Activated T-cell treated with anti-CD3 and anti-CD28 coated beads, Interleukin-2, amount 50 U/mL, for 4 hours (primary cell): Measurements from ENCODE around the gene MAP3K19. TPM values are rescaled to one million over a fixed set of nuclear protein-coding genes. Genes with fewer than 3 reads are reported as not detected.
A peak's percentile ranks its signal among the peaks of the same experiment; 100 is the strongest.
"Not testable (repeated sequence)": the region's sequence is repeated elsewhere in the genome, so short reads cannot be mapped to it uniquely, and the experiment has no call there.

ENCODE experiments used
- ATAC-seq, 2 donors: fragments of 200-7000 bp; cut with Tn5 transposase; one replicate each; pipeline ENCODE4 v1.10.0; 2021
- DNase-seq: peaks from one replicate; pipeline ENCODE4 v3.0.0-alpha.2; 2020
- H3K27me3 Mint-ChIP-seq: one replicate; pipeline ENCODE4 v1.8.0; 2021; ENCODE audit warnings: low read depth, mixed read lengths
- H3K36me3 Mint-ChIP-seq: one replicate; pipeline ENCODE4 v1.8.0; 2022; ENCODE audit warnings: mixed read lengths; ENCODE audit not compliant: insufficient read depth
- H3K4me1 Mint-ChIP-seq: one replicate; pipeline ENCODE4 v1.8.0; 2021; ENCODE audit warnings: low read depth, mixed read lengths
- H3K4me3 Mint-ChIP-seq: one replicate; pipeline ENCODE4 v1.8.0; 2021; ENCODE audit warnings: mild to moderate bottlenecking, moderate library complexity, mixed read lengths
- H3K9me3 Mint-ChIP-seq: one replicate; pipeline ENCODE4 v1.8.0; 2021; ENCODE audit warnings: mixed read lengths
- total RNA-seq, 3 donors: library from RNA; stranded (reverse); gene quantifications; one replicate each; pipeline ENCODE4 v1.2.1, GENCODE V29; 2021

Gene MAP3K19
- total RNA-seq, 3 donors from 2014 or later = not detected

GRCh38 chr2:135066710-135067109 lies 19.5 kb upstream of the MAP3K19 start:
- Mint-ChIP-seq H3K36me3 (peaks cover 46% of the 10 kb centered on the region), H3K27me3 (no peaks in the 10 kb centered on the region), H3K4me3 (no peak overlapping the region), H3K4me1 (peaks cover 43% of the 10 kb centered on the region), H3K9me3 (peaks cover 4% of the 10 kb centered on the region)
- ATAC-seq (no peak), DNase-seq (no peak)

GRCh38 chr2:135064149-135064548 lies 16.9 kb upstream of the MAP3K19 start:
- Mint-ChIP-seq H3K27me3 (no peaks in the 10 kb centered on the region), H3K4me3 (no peak overlapping the region), H3K4me1 (peaks cover 37% of the 10 kb centered on the region), H3K9me3 (peaks cover 4% of the 10 kb centered on the region), H3K36me3 (peaks cover 44% of the 10 kb centered on the region)
- DNase-seq (no peak), ATAC-seq (no peak)

DNA sequence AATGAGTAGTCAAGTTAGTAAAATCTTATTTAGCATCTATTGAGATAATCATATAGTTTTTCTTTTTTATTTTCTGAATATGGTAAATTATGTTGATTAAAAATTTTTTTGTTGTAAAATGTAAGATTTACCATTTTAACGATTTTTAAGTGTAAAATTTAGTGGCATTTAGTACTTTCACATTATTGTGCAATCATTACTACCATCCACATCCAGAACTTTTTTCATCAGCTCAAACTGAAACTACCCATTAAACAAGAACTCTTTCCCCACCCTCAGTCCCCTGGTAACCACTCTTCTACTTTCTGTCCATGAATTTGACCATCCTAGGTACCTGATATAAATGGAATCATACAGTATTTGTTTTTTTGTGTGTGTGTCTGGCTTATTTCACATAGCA lies 16.0 kb upstream of the MAP3K19 start:
- ATAC-seq (no peak), DNase-seq (no peak)
- Mint-ChIP-seq H3K4me1 (peaks cover 37% of the 10 kb centered on the region), H3K27me3 (no peaks in the 10 kb centered on the region), H3K9me3 (peaks cover 4% of the 10 kb centered on the region), H3K36me3 (peaks cover 42% of the 10 kb centered on the region), H3K4me3 (no peak overlapping the region)

DNA sequence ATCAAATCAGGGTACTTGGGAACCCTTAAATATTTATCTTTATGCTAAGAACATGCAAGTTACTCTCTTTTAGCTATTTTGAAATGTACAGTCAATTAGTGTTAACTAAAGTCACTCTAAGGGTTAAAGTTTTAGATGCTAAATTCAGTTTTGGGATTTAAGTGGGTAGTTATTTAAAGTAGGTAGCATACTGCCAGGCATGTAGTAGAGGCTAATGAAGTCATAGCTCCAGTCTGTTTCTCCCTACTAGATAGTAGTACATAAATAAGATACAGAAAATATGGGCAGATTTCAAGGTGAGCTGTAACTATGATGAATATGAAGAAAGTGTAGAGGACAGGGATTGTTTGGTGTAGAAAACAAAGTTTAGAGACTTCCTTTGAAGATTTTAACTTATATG lies 12.3 kb upstream of the MAP3K19 start:
- Mint-ChIP-seq H3K4me3 (no peak overlapping the region), H3K4me1 (peaks cover 40% of the 10 kb centered on the region), H3K9me3 (peaks cover 4% of the 10 kb centered on the region), H3K27me3 (no peaks in the 10 kb centered on the region), H3K36me3 (peaks cover 40% of the 10 kb centered on the region)
- no peak for ATAC-seq
- DNase-seq = no peak

- Mint-ChIP-seq H3K4me1 (peaks cover 48% of the 10 kb centered on the region), H3K36me3 (peaks cover 25% of the 10 kb centered on the region), H3K27me3 (no peaks in the 10 kb centered on the region), H3K9me3 (no peaks in the 10 kb centered on the region), H3K4me3 (peak overlapping the region; percentile 16)
- no peak for ATAC-seq
- DNase-seq = no peak
These were observed 9.5 kb upstream of the MAP3K19 start for GRCh38 chr2:135056790-135057189.

DNA sequence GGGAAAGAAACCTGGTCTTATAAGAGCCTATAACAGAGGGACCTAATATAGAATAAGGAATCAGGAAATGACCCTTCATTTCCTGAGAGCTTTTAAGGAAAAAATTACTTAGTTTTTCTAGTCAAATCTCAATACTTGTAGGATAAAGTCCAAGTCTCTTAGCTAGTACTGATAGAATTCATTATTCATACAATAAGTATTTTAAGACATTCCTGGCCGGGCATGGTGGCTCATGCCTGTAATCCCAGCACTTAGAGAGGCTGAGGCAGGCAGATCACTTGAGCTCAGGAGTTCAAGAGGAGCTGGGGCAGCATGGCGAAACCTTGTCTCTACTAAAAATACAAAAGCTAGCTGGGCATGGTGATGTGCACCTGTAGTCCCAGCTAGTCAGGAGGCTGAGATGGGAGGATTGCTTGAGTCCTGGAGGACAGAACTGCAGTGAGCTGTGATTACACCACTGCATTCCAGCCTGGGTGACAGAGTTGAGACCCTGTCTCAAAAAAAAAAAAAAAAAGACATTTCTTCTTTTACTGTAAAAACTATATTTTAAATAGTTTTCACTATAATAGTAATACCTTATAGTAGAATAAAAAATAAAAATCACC lies 8.0 kb upstream of the MAP3K19 start:
- ATAC-seq (no peak), DNase-seq (no peak)
- Mint-ChIP-seq H3K36me3 (peaks cover 20% of the 10 kb centered on the region), H3K4me1 (peaks cover 53% of the 10 kb centered on the region), H3K27me3 (no peaks in the 10 kb centered on the region), H3K9me3 (no peaks in the 10 kb centered on the region), H3K4me3 (peak overlapping the region; percentile 97)

- ATAC-seq (peak; percentile 48 to 51), DNase-seq (peak; percentile 8)
- Mint-ChIP-seq H3K4me1 (peaks cover 45% of the 10 kb centered on the region), H3K9me3 (no peaks in the 10 kb centered on the region), H3K4me3 (peak overlapping the region; percentile 97), H3K27me3 (no peaks in the 10 kb centered on the region), H3K36me3 (peaks cover 14% of the 10 kb centered on the region)
These were observed 5.8 kb upstream of the MAP3K19 start for GRCh38 chr2:135052997-135053474.

GRCh38 chr2:135052042-135052876 lies 5.0 kb upstream of the MAP3K19 start, which contains the start of gene RAB3GAP1:
RAB3GAP1 (plus strand) TSS chr2:135052292; CDS start chr2:135052308, 16 bp downstream.
- no peaks in the 10 kb centered on the region for H3K9me3 Mint-ChIP-seq
- H3K4me1 Mint-ChIP-seq = peaks cover 43% of the 10 kb centered on the region
- DNase-seq (peak; percentile 87), ATAC-seq (peak; percentile 85)
- no peaks in the 10 kb centered on the region for H3K27me3 Mint-ChIP-seq
- H3K4me3 Mint-ChIP-seq = peak within 1 kb of the TSS; percentile 97
- H3K36me3 Mint-ChIP-seq = peaks cover 12% of the 10 kb centered on the region

DNA sequence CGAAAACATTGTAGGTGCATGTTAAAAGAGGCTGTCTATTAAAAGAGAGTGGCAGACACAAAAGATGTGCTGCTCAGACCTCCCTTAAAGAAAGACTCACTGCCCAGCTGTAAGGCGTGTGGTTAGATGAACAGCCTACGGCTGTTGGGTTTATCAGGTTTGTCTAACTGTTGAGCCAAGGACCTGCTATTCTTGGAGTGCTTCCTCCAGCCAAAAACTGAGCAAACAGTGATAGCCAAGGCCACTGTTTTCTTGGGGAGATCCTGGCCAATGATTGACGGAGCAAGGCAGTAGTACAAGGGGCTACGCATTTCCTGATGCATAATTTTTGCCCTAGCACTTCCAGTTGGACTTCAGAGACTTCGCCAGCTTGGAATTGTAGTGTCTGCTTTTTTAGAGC lies 3.4 kb upstream of the MAP3K19 start:
- Mint-ChIP-seq H3K4me1 (peaks cover 32% of the 10 kb centered on the region), H3K9me3 (no peaks in the 10 kb centered on the region), H3K4me3 (peak overlapping the region; percentile 63), H3K27me3 (peaks cover 4% of the 10 kb centered on the region), H3K36me3 (peaks cover 8% of the 10 kb centered on the region)
- DNase-seq (no peak), ATAC-seq (no peak)

DNA sequence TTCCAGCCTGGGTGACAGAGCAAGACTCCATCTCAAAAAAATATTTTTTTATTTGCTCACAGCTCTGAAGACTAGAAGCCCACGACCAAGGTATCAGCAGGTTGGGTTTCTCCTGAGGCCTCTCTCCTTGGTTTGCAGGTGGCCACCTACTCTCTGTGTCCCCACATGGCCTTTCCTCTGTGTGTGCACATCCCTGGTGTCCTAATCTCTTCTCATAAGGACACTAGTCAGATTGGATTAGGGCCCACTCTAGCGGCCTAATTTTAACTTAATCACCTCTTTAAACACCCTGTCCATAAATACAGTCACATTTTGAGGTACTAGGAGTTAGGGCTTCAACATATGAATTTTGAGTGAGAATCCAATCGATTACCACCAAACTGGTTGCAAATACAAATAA lies 2.9 kb upstream of the MAP3K19 start:
- Mint-ChIP-seq H3K27me3 (peaks cover 4% of the 10 kb centered on the region), H3K4me3 (no peak overlapping the region), H3K9me3 (no peaks in the 10 kb centered on the region), H3K36me3 (peaks cover 8% of the 10 kb centered on the region), H3K4me1 (peaks cover 29% of the 10 kb centered on the region)
- DNase-seq (no peak), ATAC-seq (no peak)

DNA sequence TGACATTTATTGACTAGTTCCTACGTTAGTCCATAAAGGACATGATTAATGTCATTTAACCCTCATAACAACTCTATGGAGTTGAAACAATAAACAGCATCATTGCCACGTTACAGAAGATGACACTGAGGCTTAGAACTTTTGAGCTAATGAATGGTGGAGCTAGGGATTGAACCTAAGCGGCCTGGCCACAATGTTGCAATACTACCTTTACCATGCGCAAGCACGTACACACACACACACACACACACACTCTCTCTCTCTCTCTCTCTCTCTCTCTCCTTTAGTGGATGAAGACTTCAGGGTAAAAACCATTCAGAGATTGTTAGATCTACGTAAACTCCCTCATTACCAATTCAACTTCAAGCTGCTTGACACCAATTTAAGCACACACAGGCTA lies 875 bp upstream of the MAP3K19 start:
- no peak overlapping the region for H3K4me3 Mint-ChIP-seq
- H3K27me3 Mint-ChIP-seq = peaks cover 4% of the 10 kb centered on the region
- peaks cover 10% of the 10 kb centered on the region for H3K4me1 Mint-ChIP-seq
- DNase-seq (no peak), ATAC-seq (no peak)
- H3K36me3 Mint-ChIP-seq = no peaks in the 10 kb centered on the region
- H3K9me3 Mint-ChIP-seq = no peaks in the 10 kb centered on the region

GRCh38 chr2:135043345-135043744 lies 3.9 kb downstream of the MAP3K19 start:
- no peaks in the 10 kb centered on the region for H3K4me1 Mint-ChIP-seq
- no peaks in the 10 kb centered on the region for H3K36me3 Mint-ChIP-seq
- H3K4me3 Mint-ChIP-seq = no peak overlapping the region
- ATAC-seq (no peak), DNase-seq (peak; percentile 11)
- peaks cover 10% of the 10 kb centered on the region for H3K27me3 Mint-ChIP-seq
- no peaks in the 10 kb centered on the region for H3K9me3 Mint-ChIP-seq

GRCh38 chr2:135037831-135038230 lies 9.4 kb downstream of the MAP3K19 start:
- no peaks in the 10 kb centered on the region for H3K36me3 Mint-ChIP-seq
- no peak for DNase-seq
- peaks cover 6% of the 10 kb centered on the region for H3K27me3 Mint-ChIP-seq
- no peak overlapping the region for H3K4me3 Mint-ChIP-seq
- no peak for ATAC-seq
- no peaks in the 10 kb centered on the region for H3K4me1 Mint-ChIP-seq
- H3K9me3 Mint-ChIP-seq = no peaks in the 10 kb centered on the region

GRCh38 chr2:135033216-135033615 lies 14.0 kb downstream of the MAP3K19 start:
- not testable (repeated sequence) for H3K9me3 Mint-ChIP-seq, H3K36me3 Mint-ChIP-seq, ATAC-seq, H3K4me3 Mint-ChIP-seq, H3K4me1 Mint-ChIP-seq, H3K27me3 Mint-ChIP-seq, DNase-seq

GRCh38 chr2:135030826-135031225 lies 16.4 kb downstream of the MAP3K19 start:
- H3K4me3 Mint-ChIP-seq = no peak overlapping the region
- H3K4me1 Mint-ChIP-seq = no peaks in the 10 kb centered on the region
- H3K36me3 Mint-ChIP-seq = no peaks in the 10 kb centered on the region
- ATAC-seq (no peak), DNase-seq (no peak)
- no peaks in the 10 kb centered on the region for H3K9me3 Mint-ChIP-seq
- no peaks in the 10 kb centered on the region for H3K27me3 Mint-ChIP-seq
